GM12892 (cell line): ENCODE results near the gene SV2C.

ENCODE experiments used
- POLR2A ChIP-seq: IDR thresholded peaks from 2 replicates; pipeline ENCODE4 v1.6.1; 2011; ENCODE audit warnings: low read depth, low read length, control low read depth
- POLR2AphosphoS5 ChIP-seq: IDR thresholded peaks from 2 replicates; pipeline ENCODE4 v1.6.1; 2011; ENCODE audit warnings: low read depth, low read length, control low read depth
- TAF1 ChIP-seq: IDR thresholded peaks from 2 replicates; pipeline ENCODE4 v1.6.1; 2011; ENCODE audit warnings: low read depth, mild to moderate bottlenecking, control low read depth, low read length, borderline replicate concordance

DNA sequence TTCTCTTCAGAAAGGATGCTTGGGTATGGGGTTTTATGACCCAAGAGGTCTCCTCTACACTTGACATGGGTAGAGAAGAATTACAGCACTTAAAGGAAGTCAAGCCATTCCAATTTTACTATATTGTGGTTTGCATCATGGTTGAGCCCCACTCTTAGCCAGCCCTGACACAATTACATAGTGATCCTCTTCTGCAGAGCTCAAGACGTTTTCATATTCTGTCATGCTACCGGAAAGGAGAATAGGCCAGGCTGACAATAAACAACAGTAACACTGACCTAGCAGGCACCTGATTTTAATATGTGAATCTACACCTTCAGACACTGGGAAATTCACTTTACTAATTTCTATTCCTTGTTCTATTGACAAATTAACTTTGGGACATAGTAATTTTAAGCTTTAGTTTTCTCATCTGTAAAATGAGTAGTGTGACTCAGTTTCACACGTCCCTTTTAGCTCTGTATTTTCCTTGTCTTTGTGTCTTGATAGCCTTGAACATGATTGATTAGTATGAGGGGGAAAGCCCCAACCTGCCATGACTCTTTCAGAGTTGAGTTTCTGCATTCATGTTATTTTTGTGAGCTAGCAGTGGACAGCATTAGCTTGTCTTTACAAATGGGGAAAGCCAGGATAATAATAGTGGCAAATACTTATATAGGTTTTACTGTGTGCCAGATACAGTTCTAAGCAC, 83.8 kb downstream of the SV2C start:
- TF ChIP-seq POLR2A (no peak), POLR2AphosphoS5 (no peak), TAF1 (no peak)
